Central memory CD8-positive, alpha-beta T cell (primary cell): ENCODE results near the gene PAIP2.
A peak's percentile ranks its signal among the peaks of the same experiment; 100 is the strongest.
"Not testable (repeated sequence)": the region's sequence is repeated elsewhere in the genome, so short reads cannot be mapped to it uniquely, and the experiment has no call there.

ENCODE experiments used
- ATAC-seq: fragments of 150-1000 bp; cut with Tn5 transposase; replicated peaks from 2 replicates; pipeline ENCODE4 v1.10.0; 2022; ENCODE audit warnings: mild to moderate bottlenecking, moderate FRiP score, moderate number of reproducible peaks; ENCODE audit not compliant: poor library complexity, severe bottlenecking; ENCODE audit errors: extremely low read depth
- DNase-seq, 2 donors: peaks; one replicate each; pipeline ENCODE4 v3.0.0; 2021; ENCODE audit warnings: low spot score in 2 of 2
- H3K27ac Mint-ChIP-seq: one replicate; pipeline ENCODE4 v1.8.0; 2022; ENCODE audit warnings: low read depth, mild to moderate bottlenecking, moderate library complexity, mixed read lengths
- H3K27me3 Mint-ChIP-seq: one replicate; pipeline ENCODE4 v1.8.0; 2022; ENCODE audit warnings: mixed read lengths
- H3K36me3 Mint-ChIP-seq: one replicate; pipeline ENCODE4 v1.8.0; 2022; ENCODE audit warnings: mild to moderate bottlenecking, moderate library complexity, mixed read lengths; ENCODE audit not compliant: insufficient read depth
- H3K4me1 Mint-ChIP-seq: one replicate; pipeline ENCODE4 v1.8.0; 2022; ENCODE audit warnings: mixed read lengths
- H3K4me3 Mint-ChIP-seq: one replicate; pipeline ENCODE4 v1.8.0; 2022; ENCODE audit warnings: mild to moderate bottlenecking, moderate library complexity, mixed read lengths
- H3K9me3 Mint-ChIP-seq: one replicate; pipeline ENCODE4 v1.8.0; 2022; ENCODE audit warnings: mixed read lengths

PAIP2 gene

DNA sequence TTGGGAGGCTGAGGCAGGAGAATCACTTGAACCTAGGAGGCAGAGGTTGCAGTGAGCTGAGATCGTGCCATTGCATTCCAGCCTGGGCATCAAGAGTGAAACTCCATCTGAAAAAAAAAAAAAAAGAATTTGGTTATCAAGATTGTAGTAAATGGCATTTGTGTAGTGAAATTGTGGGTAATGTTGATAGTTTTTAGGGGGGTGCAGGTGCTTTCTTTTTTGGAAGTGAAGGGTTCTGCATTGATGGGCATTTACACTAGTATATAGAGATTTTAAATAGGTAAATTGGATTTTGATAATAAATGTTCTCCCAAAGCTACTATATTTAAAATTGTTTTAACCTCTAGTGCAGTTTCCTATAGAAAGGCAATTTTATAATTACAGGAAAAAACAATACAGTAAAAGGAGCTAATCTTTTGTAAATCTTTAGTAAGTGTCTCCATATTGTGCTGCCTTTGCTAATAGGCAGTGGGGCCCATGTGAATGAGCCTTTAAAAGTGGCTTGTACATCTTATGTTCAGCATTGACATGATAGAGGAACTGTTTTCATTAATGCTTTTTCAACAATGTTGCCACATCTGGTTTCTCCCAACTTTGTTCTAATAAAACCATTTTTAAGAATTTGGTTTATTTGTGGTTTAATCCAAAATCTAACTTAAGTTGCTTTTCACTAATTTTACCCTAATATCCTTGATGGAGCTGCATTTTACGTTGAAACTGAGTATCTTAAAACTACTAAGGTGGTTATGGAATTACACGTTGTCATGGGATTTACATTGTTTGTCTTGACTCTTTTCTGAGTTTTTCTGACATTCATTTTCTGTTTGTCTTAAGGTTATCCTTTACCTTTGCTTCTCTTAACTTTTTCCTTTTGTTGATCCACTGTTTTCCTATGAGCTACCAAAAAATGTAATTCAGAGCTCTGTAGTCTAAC lies 37.0 kb upstream of the PAIP2 start:
- Mint-ChIP-seq H3K4me1 (peaks cover 77% of the 10 kb centered on the region), H3K4me3 (peak overlapping the region; percentile 58)
- ATAC-seq = no peak

DNA sequence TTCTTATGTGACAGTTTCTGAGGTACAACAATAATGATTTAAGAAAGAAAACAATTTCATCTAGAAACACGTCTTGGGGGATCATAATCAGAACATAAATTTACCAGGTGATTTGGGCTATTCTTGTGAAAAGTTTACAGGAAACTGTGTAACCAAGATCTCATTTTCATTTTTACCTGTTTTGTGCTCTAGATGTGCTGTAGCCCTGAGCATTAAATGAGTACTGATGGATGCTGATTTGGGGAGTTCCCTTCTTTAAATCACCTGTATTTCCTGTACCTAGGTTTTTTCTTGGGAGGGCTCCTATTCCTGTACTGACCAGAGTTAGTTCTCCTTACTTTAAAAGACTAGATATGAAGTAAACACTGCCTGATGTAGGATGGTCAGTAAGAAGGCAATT lies 35.5 kb upstream of the PAIP2 start:
- H3K27ac Mint-ChIP-seq = peak overlapping the region; percentile 61
- no peak for ATAC-seq
- no peaks in the 10 kb centered on the region for H3K27me3 Mint-ChIP-seq
- H3K9me3 Mint-ChIP-seq = no peaks in the 10 kb centered on the region
- peak overlapping the region; percentile 50 for H3K4me3 Mint-ChIP-seq
- peaks cover 18% of the 10 kb centered on the region for H3K36me3 Mint-ChIP-seq
- H3K4me1 Mint-ChIP-seq = peaks cover 80% of the 10 kb centered on the region
- DNase-seq = no peak

More for the DNA sequence above, 37.0 kb upstream of the PAIP2 start:
- Mint-ChIP-seq H3K36me3 (peaks cover 19% of the 10 kb centered on the region), H3K9me3 (no peaks in the 10 kb centered on the region), H3K27ac (peak overlapping the region; percentile 61), H3K27me3 (no peaks in the 10 kb centered on the region)
- no peak for DNase-seq

DNA sequence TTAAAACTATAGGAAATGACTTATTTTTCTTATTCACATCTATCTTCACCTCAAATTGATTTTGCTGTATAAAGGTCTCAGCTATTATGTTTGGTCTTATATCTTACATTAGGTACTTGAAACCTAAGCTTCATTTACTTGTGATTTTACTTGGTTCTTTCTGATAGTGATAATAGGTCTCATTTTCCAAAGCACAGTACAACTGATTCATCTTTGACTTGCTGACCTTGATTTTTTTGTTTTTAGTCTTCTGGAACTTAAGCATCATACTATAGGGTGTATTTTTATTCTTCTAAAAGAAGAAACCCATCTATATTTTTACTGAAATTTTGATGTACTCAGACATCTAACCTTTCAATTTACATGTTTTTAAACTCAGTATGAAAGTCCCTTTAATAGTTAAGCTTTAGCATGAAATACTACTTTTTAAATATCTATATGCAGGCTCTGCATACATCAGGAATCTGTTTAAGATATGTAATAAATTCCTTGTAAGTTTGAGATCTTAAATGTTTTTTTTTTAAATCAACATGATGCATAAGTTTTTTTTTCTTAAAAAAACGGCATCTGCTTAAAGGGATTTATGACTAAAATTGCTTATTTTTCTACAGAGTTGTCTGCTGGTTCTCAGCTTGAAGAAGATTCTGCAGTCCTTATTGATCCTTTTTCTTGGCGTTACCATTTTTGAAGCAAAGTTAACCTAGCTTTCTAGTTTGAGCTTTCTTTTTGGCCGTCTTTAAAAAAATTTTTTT lies 34.9 kb upstream of the PAIP2 start:
- DNase-seq = no peak
- ATAC-seq = no peak
- peaks cover 17% of the 10 kb centered on the region for H3K36me3 Mint-ChIP-seq
- H3K27me3 Mint-ChIP-seq = no peaks in the 10 kb centered on the region
- peaks cover 78% of the 10 kb centered on the region for H3K4me1 Mint-ChIP-seq
- no peaks in the 10 kb centered on the region for H3K9me3 Mint-ChIP-seq
- peak overlapping the region; percentile 50 for H3K4me3 Mint-ChIP-seq
- H3K27ac Mint-ChIP-seq = peak overlapping the region; percentile 61

DNA sequence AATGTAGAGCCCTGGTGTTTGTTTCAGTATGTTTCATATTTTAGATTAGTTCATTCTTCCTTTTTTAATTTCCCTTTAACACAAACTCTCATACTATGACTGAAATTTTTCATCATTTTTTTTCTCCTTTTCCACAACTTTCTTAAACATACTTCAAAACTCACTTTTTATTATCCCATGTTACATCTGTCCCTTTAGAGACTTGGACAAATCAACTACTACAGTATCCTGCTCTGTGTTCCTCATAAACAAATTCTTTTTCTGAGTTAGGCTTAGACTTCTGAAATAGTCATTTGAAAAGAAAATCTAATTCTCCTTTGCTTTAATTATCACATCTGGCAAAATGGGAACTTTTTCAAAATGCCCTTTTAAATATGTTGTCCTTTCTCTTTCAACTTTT lies 32.9 kb upstream of the PAIP2 start:
- peak overlapping the region; percentile 23 for H3K27ac Mint-ChIP-seq
- ATAC-seq (no peak), DNase-seq (no peak)
- H3K27me3 Mint-ChIP-seq = no peaks in the 10 kb centered on the region
- peak overlapping the region; percentile 50 for H3K4me3 Mint-ChIP-seq
- H3K9me3 Mint-ChIP-seq = no peaks in the 10 kb centered on the region
- H3K36me3 Mint-ChIP-seq = peaks cover 18% of the 10 kb centered on the region
- peaks cover 65% of the 10 kb centered on the region for H3K4me1 Mint-ChIP-seq

DNA sequence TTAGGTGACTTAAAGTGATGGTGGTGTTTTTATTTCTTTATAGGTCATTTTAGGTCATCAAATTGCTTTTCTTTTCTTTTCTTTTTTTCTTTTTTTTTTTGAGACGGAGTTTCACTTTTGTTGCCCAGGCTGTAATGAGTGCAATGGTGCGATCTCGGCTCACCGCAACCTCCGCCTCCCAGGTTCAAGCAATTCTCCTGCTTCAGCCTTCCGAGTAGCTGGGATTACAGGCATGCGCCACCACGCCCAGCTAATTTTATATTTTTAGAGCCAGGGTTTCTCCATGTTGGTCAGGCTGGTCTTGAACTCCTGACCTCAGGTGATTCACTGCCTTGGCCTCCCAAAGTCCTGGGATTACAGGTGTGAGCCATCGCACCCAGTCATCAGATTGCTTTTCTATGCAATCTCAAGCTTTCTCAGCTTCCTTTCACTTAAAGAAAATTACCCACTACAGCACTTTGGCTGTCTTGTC lies 30.9 kb upstream of the PAIP2 start:
- peaks cover 30% of the 10 kb centered on the region for H3K36me3 Mint-ChIP-seq
- peak; percentile 52 for ATAC-seq
- DNase-seq, H3K9me3 Mint-ChIP-seq, H3K27me3 Mint-ChIP-seq: not testable (repeated sequence)
- H3K4me1 Mint-ChIP-seq = peaks cover 57% of the 10 kb centered on the region
- peak overlapping the region; percentile 66 for H3K4me3 Mint-ChIP-seq
- H3K27ac Mint-ChIP-seq = peak overlapping the region; percentile 76

DNA sequence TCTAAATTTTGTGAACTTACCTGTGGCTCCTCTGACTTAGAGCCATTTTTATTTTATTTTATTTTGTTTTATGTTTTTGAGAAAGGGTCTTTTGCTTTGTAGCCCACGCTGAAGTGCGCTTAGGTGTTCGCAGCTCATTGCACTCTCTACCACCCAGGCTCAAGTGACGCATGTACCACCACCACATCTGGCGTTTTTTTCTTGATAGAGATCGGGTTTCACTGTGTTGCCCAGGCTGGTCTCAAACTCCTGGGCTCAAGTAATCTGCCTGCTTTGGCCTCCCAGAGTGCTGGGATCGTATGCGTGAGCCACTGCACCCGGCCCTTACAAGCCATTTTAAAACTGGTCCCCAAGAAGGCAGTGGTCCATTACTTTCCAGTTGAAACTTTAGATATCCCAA lies 29.6 kb upstream of the PAIP2 start:
- Mint-ChIP-seq H3K4me1 (peaks cover 46% of the 10 kb centered on the region), H3K4me3 (peak overlapping the region; percentile 6), H3K9me3 (no peaks in the 10 kb centered on the region), H3K27me3 (no peaks in the 10 kb centered on the region), H3K27ac (no peak overlapping the region), H3K36me3 (peaks cover 41% of the 10 kb centered on the region)
- ATAC-seq (no peak), DNase-seq (no peak)

DNA sequence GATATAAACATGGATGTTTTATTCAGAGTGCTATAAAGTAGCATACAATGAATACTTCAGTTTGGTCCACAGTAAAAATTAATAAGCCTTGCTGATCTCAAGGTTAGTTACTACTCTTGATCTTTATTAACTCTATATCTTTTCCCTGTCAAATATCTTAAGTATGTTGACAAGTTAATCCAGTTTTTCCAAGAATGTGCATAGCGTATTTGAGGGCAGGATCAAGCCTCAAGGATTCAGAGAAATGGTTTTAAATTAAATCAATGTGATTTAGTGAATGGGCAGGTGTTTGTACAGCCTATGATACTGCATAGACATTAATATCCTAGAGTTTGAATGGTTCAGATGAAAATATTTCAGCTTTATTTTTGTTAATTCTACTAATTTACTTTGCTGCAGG lies 27.4 kb upstream of the PAIP2 start:
- H3K4me1 Mint-ChIP-seq = peaks cover 27% of the 10 kb centered on the region
- no peak overlapping the region for H3K27ac Mint-ChIP-seq
- DNase-seq (no peak), ATAC-seq (no peak)
- H3K27me3 Mint-ChIP-seq = no peaks in the 10 kb centered on the region
- peaks cover 54% of the 10 kb centered on the region for H3K36me3 Mint-ChIP-seq
- no peak overlapping the region for H3K4me3 Mint-ChIP-seq
- no peaks in the 10 kb centered on the region for H3K9me3 Mint-ChIP-seq

DNA sequence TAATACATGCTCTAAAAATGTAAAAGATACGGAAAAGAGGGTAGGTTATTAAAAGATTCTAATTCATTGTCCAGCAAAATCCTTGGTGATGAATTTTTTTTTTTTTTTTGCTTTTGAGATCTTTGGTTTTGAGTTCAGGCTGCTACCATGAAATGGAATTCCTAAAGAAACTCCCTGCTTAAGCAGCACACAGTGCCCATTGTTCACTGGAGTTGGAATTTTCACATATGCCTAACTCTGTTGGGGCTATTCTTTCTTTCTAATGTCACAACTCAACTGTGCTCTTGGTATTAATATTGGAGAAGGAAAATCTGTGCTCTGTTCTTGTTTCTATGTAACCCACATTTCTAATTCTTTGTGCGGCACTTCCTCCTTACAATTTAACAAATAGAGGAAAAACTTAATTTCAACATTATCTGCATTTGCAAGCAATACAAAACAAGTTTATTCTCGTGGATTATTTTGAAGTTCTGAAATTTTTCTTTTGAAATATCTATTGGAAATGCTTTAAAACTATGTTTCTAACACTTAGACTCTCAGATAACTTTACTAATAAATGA lies 26.5 kb upstream of the PAIP2 start:
- H3K4me3 Mint-ChIP-seq = no peak overlapping the region
- H3K9me3 Mint-ChIP-seq = no peaks in the 10 kb centered on the region
- no peak overlapping the region for H3K27ac Mint-ChIP-seq
- H3K27me3 Mint-ChIP-seq = no peaks in the 10 kb centered on the region
- DNase-seq = no peak
- no peak for ATAC-seq
- H3K4me1 Mint-ChIP-seq = peaks cover 25% of the 10 kb centered on the region
- H3K36me3 Mint-ChIP-seq = peaks cover 62% of the 10 kb centered on the region

DNA sequence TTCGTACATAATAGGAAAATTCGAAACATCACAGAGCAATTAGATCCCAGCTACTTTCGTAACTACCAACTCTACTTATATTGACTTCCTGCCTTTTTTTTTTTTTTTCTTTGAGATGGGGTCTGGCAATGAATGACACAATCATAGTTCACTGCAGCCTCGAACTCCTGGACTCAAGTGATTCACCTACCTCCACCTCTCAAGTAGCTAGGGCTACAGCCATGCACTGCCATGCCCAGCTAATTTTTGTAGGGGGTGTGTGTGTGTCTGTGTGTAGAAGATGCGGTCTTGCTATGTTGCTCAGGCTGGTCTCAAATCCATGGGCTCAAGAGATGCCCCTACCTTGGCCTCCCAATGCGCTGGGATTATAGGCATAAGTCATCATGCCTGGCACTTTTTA lies 5.8 kb upstream of the PAIP2 start:
- no peak overlapping the region for H3K4me3 Mint-ChIP-seq
- H3K27ac Mint-ChIP-seq = no peak overlapping the region
- no peak for DNase-seq

DNA sequence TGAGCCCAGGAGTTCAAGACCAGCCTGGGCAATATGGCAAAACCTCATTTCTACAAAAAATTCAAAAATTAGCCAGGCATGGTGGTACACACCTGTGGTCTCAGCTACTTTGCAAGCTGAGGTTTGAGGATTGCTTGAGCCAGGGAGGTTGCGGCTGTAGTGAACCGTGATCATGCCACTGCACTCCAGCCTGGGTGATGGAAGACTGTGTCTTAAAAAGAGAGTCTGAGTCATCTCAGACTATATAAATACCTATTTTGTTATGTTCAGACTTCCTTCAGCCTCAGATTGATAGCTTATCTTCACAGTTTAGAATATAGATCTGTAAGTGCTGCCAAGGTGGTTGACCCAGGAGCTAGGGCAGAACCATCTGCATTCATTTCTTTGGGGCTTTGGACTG lies 1.6 kb upstream of the PAIP2 start:
- DNase-seq = no peak
- no peak for ATAC-seq
- peaks cover 30% of the 10 kb centered on the region for H3K36me3 Mint-ChIP-seq
- peaks cover 47% of the 10 kb centered on the region for H3K4me1 Mint-ChIP-seq
- no peak overlapping the region for H3K4me3 Mint-ChIP-seq
- H3K27me3 Mint-ChIP-seq = no peaks in the 10 kb centered on the region
- no peak overlapping the region for H3K27ac Mint-ChIP-seq
- H3K9me3 Mint-ChIP-seq = no peaks in the 10 kb centered on the region

More for the DNA sequence above, 5.8 kb upstream of the PAIP2 start:
- H3K9me3 Mint-ChIP-seq = no peaks in the 10 kb centered on the region
- peaks cover 35% of the 10 kb centered on the region for H3K36me3 Mint-ChIP-seq
- no peaks in the 10 kb centered on the region for H3K27me3 Mint-ChIP-seq
- H3K4me1 Mint-ChIP-seq = peaks cover 11% of the 10 kb centered on the region
- peak; percentile 20 for ATAC-seq

DNA sequence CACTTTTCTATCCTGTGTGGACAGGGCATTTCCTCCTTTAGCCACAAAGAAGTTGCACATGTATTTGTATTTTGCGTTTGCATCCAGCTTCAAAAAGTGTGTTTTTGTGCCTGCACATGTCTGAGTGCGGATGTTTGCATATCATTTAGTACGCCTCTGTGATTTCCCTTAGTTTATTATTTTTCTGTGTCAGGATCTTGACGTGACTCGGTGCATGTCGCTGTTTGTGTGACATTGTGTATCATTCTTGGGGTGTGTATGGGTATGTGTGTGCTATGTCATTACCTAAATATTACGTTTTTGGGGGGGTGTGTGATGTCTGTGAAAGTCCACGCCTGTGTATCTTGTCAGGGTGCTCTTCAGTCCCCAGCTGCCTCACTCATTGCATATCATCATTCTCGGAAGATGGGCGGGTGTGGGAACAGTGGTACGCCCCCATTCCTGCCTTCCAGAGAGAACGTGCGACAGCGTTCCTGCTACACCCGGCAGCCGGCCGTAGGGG lies 416 bp upstream of the PAIP2 start:
- DNase-seq (no peak), ATAC-seq (no peak)
- H3K27me3 Mint-ChIP-seq = no peaks in the 10 kb centered on the region
- H3K9me3 Mint-ChIP-seq = no peaks in the 10 kb centered on the region
- H3K27ac Mint-ChIP-seq = peak overlapping the region; percentile 98
- peak overlapping the region; percentile 95 for H3K4me3 Mint-ChIP-seq
- peaks cover 55% of the 10 kb centered on the region for H3K4me1 Mint-ChIP-seq
- peaks cover 30% of the 10 kb centered on the region for H3K36me3 Mint-ChIP-seq

DNA sequence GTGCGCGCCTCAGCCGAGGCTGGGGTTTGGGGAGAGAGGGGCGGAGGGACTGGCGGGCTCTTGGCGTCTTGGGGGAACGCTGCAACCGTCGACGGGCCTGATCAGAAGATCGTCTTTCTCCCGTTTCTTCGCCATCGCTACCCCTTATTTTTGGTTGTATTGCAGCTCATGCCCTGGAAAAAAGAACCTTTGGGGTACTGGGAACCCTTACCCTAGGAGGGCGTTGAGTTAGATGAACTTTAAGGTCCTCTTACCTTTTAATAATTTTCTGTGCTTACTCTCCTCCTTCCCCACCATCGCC lies 719 bp downstream of the PAIP2 start:
- Mint-ChIP-seq H3K4me1 (peaks cover 60% of the 10 kb centered on the region), H3K9me3 (no peaks in the 10 kb centered on the region), H3K27ac (peak overlapping the region; percentile 98), H3K27me3 (no peaks in the 10 kb centered on the region), H3K4me3 (peak overlapping the region; percentile 95), H3K36me3 (peaks cover 37% of the 10 kb centered on the region)
- DNase-seq (no peak), ATAC-seq (peak; percentile 77)
